Activated CD4-positive, alpha-beta T cell treated with anti-CD3 and anti-CD28 coated beads for 24 hours (primary cell): ENCODE results near the gene PDE5A.
"Not testable (repeated sequence)": the region's sequence is repeated elsewhere in the genome, so short reads cannot be mapped to it uniquely, and the experiment has no call there.

Experiments
- DNase-seq, 2 donors: peaks; one replicate each; pipeline ENCODE4 v3.0.0-alpha.2; 2020; ENCODE audit warnings: low read depth in 2 of 2

PDE5A gene

GRCh38 chr4:119628281-119629141 is at the start of gene PDE5A:
PDE5A (minus strand) TSS chr4:119628804; CDS start chr4:119628671, 133 bp downstream.
- peak; percentile 60 to 69 for DNase-seq

GRCh38 chr4:119676101-119676500 is 47.5 kb upstream of the PDE5A start:
- no peak for DNase-seq

- no peak for DNase-seq
Measured at GRCh38 chr4:119675391-119675790, 46.8 kb upstream of the PDE5A start.

GRCh38 chr4:119672938-119673337 is 44.3 kb upstream of the PDE5A start:
- no peak for DNase-seq

- DNase-seq: no peak
Measured at GRCh38 chr4:119672086-119672485, 43.5 kb upstream of the PDE5A start.

GRCh38 chr4:119671205-119671604 is 42.6 kb upstream of the PDE5A start:
- no peak for DNase-seq

GRCh38 chr4:119667802-119668201 is 39.2 kb upstream of the PDE5A start:
- no peak for DNase-seq

GRCh38 chr4:119666653-119667091 is 38.1 kb upstream of the PDE5A start:
- no peak for DNase-seq

- DNase-seq: no peak
Measured at GRCh38 chr4:119665752-119666151, 37.1 kb upstream of the PDE5A start.

GRCh38 chr4:119664168-119664907 is 35.7 kb upstream of the PDE5A start:
- no peak for DNase-seq

- DNase-seq: no peak
Measured at GRCh38 chr4:119663160-119663788, 34.7 kb upstream of the PDE5A start.

GRCh38 chr4:119662612-119663011 is 34.0 kb upstream of the PDE5A start:
- DNase-seq: not testable (repeated sequence)

- no peak for DNase-seq
Measured at GRCh38 chr4:119661231-119661630, 32.6 kb upstream of the PDE5A start.

GRCh38 chr4:119659576-119659975 is 31.0 kb upstream of the PDE5A start:
- no peak for DNase-seq

GRCh38 chr4:119657111-119657611 is 28.6 kb upstream of the PDE5A start:
- DNase-seq: no peak

GRCh38 chr4:119656342-119656741 is 27.7 kb upstream of the PDE5A start:
- no peak for DNase-seq

GRCh38 chr4:119655111-119655837 is 26.7 kb upstream of the PDE5A start:
- no peak for DNase-seq

- no peak for DNase-seq
Measured at GRCh38 chr4:119653990-119654389, 25.4 kb upstream of the PDE5A start.

- no peak for DNase-seq
Measured at GRCh38 chr4:119652998-119653397, 24.4 kb upstream of the PDE5A start.

GRCh38 chr4:119648398-119648797 is 19.8 kb upstream of the PDE5A start:
- DNase-seq: no peak

GRCh38 chr4:119647558-119647957 is 19.0 kb upstream of the PDE5A start:
- DNase-seq: no peak
